Measurements from ENCODE around the gene KIRREL3. TPM values are rescaled to one million over a fixed set of nuclear protein-coding genes. Genes with fewer than 3 reads are reported as not detected.

Gene KIRREL3
- total RNA-seq, 2 experiments from 2014 or later: not detected

- ATAC-seq (ENCODE audit: poor library complexity): no peak
- H3K27me3 ChIP-seq (ENCODE audit: control insufficient read depth in 1 of 2, insufficient read depth in 2 of 2, low read length in 2 of 2): no peaks in the 10 kb centered on the region
Measured at GRCh38 chr11:126829716-126830115, 170.9 kb downstream of the KIRREL3 start.

GRCh38 chr11:126824035-126824607 is 176.4 kb downstream of the KIRREL3 start:
- Mint-ChIP-seq H3K4me3 (no peak overlapping the region), H3K9me3 (no peaks in the 10 kb centered on the region), H3K36me3 (ENCODE audit: low read depth) (no peaks in the 10 kb centered on the region), H3K27ac (no peak overlapping the region), H3K27me3 (peaks cover 9% of the 10 kb centered on the region), H3K4me1 (ENCODE audit: low read depth) (no peaks in the 10 kb centered on the region)
- DNase-seq: no peak
- no peak for TF ChIP-seq CTCF (IDR thresholded peaks at IDR 0.05)
- Histone ChIP-seq H3K4me1 (ENCODE audit: insufficient read depth, low read length) (no peaks in the 10 kb centered on the region), H3K9me3 (ENCODE audit: control insufficient read depth in 1 of 2, insufficient read depth in 1 of 2, low read length in 2 of 2) (peaks cover 0 to 8% of the 10 kb centered on the region in 2 experiments), H3K36me3 (ENCODE audit: insufficient read depth, low read length) (no peaks in the 10 kb centered on the region), H3K27ac (ENCODE audit: low read depth in 1 of 2, low read length in 2 of 2) (no peak overlapping the region), H3K4me3 (ENCODE audit: low read length) (no peak overlapping the region), H3K27me3 (ENCODE audit: control insufficient read depth in 1 of 2, insufficient read depth in 2 of 2, low read length in 2 of 2) (peaks cover 0 to 2% of the 10 kb centered on the region in 2 experiments)
- intact Hi-C loops (cut with DNase I, micrococcal nuclease): no loop called here
- ChIA-PET POLR2A (no interaction called here), CTCF (no interaction called here)
- no peak for ATAC-seq (ENCODE audit: poor library complexity)

More at GRCh38 chr11:126829716-126830115, 170.9 kb downstream of the KIRREL3 start:
- CTCF ChIA-PET: no interaction called here
- intact Hi-C loops (cut with DNase I, micrococcal nuclease): no loop called here
- Histone ChIP-seq H3K27ac (ENCODE audit: low read depth in 1 of 2, low read length in 2 of 2) (no peak overlapping the region), H3K9me3 (ENCODE audit: control insufficient read depth in 1 of 2, insufficient read depth in 1 of 2, low read length in 2 of 2) (no peaks in the 10 kb centered on the region), H3K4me3 (ENCODE audit: low read length) (no peak overlapping the region), H3K4me1 (ENCODE audit: insufficient read depth, low read length) (no peaks in the 10 kb centered on the region), H3K36me3 (ENCODE audit: insufficient read depth, low read length) (no peaks in the 10 kb centered on the region)
- Mint-ChIP-seq H3K27me3 (peaks cover 5% of the 10 kb centered on the region), H3K36me3 (ENCODE audit: low read depth) (no peaks in the 10 kb centered on the region), H3K4me3 (no peak overlapping the region), H3K9me3 (no peaks in the 10 kb centered on the region), H3K4me1 (ENCODE audit: low read depth) (no peaks in the 10 kb centered on the region), H3K27ac (no peak overlapping the region)
- no peak for DNase-seq
- POLR2A ChIA-PET: no interaction called here
- TF ChIP-seq CTCF (IDR thresholded peaks at IDR 0.05): no peak

- Mint-ChIP-seq H3K27me3 (peaks cover 9% of the 10 kb centered on the region), H3K36me3 (ENCODE audit: low read depth) (no peaks in the 10 kb centered on the region), H3K4me3 (no peak overlapping the region), H3K9me3 (no peaks in the 10 kb centered on the region), H3K4me1 (ENCODE audit: low read depth) (no peaks in the 10 kb centered on the region), H3K27ac (no peak overlapping the region)
- Histone ChIP-seq H3K27me3 (ENCODE audit: control insufficient read depth in 1 of 2, insufficient read depth in 2 of 2, low read length in 2 of 2) (peaks cover 0 to 2% of the 10 kb centered on the region in 2 experiments), H3K9me3 (ENCODE audit: control insufficient read depth in 1 of 2, insufficient read depth in 1 of 2, low read length in 2 of 2) (peaks cover 0 to 12% of the 10 kb centered on the region in 2 experiments), H3K36me3 (ENCODE audit: insufficient read depth, low read length) (no peaks in the 10 kb centered on the region), H3K4me3 (ENCODE audit: low read length) (no peak overlapping the region), H3K27ac (ENCODE audit: low read depth in 1 of 2, low read length in 2 of 2) (no peak overlapping the region), H3K4me1 (ENCODE audit: insufficient read depth, low read length) (no peaks in the 10 kb centered on the region)
- intact Hi-C loops (cut with DNase I, micrococcal nuclease): no loop called here
- ATAC-seq (ENCODE audit: poor library complexity) (no peak), DNase-seq (no peak)
- ChIA-PET CTCF (no interaction called here), POLR2A (no interaction called here)
- no peak for TF ChIP-seq CTCF (IDR thresholded peaks at IDR 0.05)
Measured at GRCh38 chr11:126823274-126823673, 177.3 kb downstream of the KIRREL3 start.

Measured in CD4-positive, alpha-beta T cell (primary cell).